ENCODE measurements around the gene DIMT1.
A peak's percentile ranks its signal among the peaks of the same experiment; 100 is the strongest.

The DIMT1 gene

DNA sequence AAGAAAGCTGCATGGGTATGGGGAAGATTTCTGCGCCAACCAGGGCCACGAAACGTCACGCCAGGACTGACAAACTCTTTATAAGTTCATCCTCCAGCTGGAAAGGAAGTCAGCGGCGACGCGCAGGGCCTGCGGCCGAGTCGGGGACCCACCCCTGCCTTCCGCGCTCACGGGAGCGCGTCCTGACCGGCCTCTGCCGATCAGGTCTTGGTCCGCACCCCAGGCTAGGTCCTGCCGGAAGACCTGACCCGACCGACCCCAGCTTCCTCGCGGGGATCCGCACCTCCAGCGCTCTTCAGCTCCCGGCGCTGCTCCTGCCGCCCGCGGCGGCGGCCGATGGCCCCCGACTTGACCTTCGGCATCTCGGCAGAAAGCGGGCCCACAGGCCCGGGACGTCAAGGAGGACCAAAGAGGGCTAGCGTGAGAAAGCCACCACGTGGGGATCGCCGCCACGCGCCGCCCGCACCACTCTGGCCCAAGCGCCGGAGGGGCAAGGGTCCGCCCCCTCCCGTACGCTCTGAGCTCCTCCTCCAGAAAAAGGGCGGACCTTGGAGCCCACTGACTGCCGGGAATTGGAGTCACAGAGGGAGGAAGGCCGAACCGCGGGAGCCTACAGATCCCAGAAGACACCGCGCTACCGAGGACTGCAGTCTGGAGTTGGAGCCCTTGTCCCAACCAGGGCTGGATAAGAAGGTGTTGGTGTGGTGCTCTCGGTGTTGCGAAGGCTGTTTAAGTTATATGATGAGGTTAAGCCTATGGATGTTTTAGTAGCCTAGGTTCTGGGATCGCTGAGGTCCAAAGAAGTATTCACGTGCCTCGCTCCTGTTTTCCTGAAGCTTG lies at the start of gene DIMT1:
Gene DIMT1 (minus strand): TSS at position 495 of the 840 bp plus-strand sequence. CDS start 133 bp downstream, at position 362.
- Histone ChIP-seq H3K4me3 (ENCODE audit: insufficient read length, low read depth) (peak within 1 kb of the TSS; percentile 88), H3K27me3 (ENCODE audit: insufficient read depth, insufficient read length) (no peaks in the 10 kb centered on the region), H3K9ac (ENCODE audit: insufficient read length, low read depth) (peak within 1 kb of the TSS; percentile 88), H3K9me3 (ENCODE audit: insufficient read depth, low read length) (no peaks in the 10 kb centered on the region), H3K4me1 (ENCODE audit: insufficient read depth, insufficient read length) (no peaks in the 10 kb centered on the region), H3K36me3 (ENCODE audit: insufficient read depth, insufficient read length, low read length) (peaks cover 22% of the 10 kb centered on the region)
- peak; percentile 91 for DNase-seq (ENCODE audit: low read depth, low spot score)
- TF ChIP-seq ZNF274 (IDR thresholded peaks at IDR 0.05; ENCODE audit: low read depth, low read length) (no peak), YY1 (IDR thresholded peaks at IDR 0.05; ENCODE audit: insufficient read depth, insufficient read length) (no peak), SUZ12 (IDR thresholded peaks at IDR 0.05; ENCODE audit: extremely low read depth, insufficient read depth, insufficient read length) (no peak)

DNA sequence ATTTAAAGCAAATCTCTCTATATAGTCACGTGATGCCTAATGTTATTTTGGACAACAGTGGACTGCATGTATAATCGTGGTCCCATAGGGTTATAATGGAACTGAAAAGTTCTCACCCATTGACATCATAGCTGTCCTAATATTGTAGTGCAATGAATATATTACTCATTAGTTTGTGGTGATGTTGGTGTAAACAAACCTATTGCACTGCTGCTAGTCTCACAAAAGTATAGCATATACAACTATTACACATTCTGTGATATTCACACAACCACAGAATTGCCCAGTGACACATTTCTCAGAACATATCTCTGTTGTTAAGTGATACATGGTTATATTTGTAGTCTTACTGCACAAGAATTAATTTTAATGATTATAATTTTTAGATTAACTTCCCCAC lies 46.6 kb upstream of the DIMT1 start:
- Histone ChIP-seq H3K9me3 (ENCODE audit: insufficient read depth, low read length) (no peaks in the 10 kb centered on the region), H3K4me3 (ENCODE audit: insufficient read length, low read depth) (no peak overlapping the region), H3K4me1 (ENCODE audit: insufficient read depth, insufficient read length) (no peaks in the 10 kb centered on the region), H3K27me3 (ENCODE audit: insufficient read depth, insufficient read length) (no peaks in the 10 kb centered on the region), H3K9ac (ENCODE audit: insufficient read length, low read depth) (no peak overlapping the region), H3K36me3 (ENCODE audit: insufficient read depth, insufficient read length, low read length) (peaks cover 23% of the 10 kb centered on the region)
- no peak for DNase-seq (ENCODE audit: low read depth, low spot score)
- TF ChIP-seq YY1 (IDR thresholded peaks at IDR 0.05; ENCODE audit: insufficient read depth, insufficient read length): no peak
- no peak for TF ChIP-seq ZNF274 (IDR thresholded peaks at IDR 0.05; ENCODE audit: low read depth, low read length)
- no peak for TF ChIP-seq SUZ12 (IDR thresholded peaks at IDR 0.05; ENCODE audit: extremely low read depth, insufficient read depth, insufficient read length)

DNA sequence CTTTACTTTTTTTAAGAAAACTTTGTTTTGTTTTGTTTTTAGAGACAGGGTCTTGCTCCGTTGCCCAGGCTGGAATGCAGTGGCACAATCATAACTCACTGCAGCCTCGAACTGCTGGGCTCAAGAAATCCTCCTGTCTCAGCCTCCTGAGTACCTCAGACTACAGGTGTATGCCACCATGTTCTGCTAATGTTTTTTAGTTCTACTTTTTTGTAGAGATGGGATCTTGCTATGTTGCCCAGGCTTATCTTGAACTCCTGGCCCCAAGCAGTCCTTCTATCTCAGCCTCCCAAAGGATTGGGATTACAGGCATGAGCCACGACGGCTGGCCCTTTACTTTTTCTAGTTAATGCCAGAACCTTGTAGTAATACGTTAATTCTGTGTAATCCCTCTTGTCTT lies 44.8 kb upstream of the DIMT1 start:
- no peak for DNase-seq (ENCODE audit: low read depth, low spot score)
- TF ChIP-seq ZNF274 (IDR thresholded peaks at IDR 0.05; ENCODE audit: low read depth, low read length): no peak
- no peak for TF ChIP-seq YY1 (IDR thresholded peaks at IDR 0.05; ENCODE audit: insufficient read depth, insufficient read length)
- TF ChIP-seq SUZ12 (IDR thresholded peaks at IDR 0.05; ENCODE audit: extremely low read depth, insufficient read depth, insufficient read length): no peak
- H3K36me3 ChIP-seq (ENCODE audit: insufficient read depth, insufficient read length, low read length): peaks cover 31% of the 10 kb centered on the region
- H3K9ac ChIP-seq (ENCODE audit: insufficient read length, low read depth): no peak overlapping the region
- H3K9me3 ChIP-seq (ENCODE audit: insufficient read depth, low read length): no peaks in the 10 kb centered on the region
- H3K4me3 ChIP-seq (ENCODE audit: insufficient read length, low read depth): no peak overlapping the region
- H3K4me1 ChIP-seq (ENCODE audit: insufficient read depth, insufficient read length): no peaks in the 10 kb centered on the region
- no peaks in the 10 kb centered on the region for H3K27me3 ChIP-seq (ENCODE audit: insufficient read depth, insufficient read length)

DNA sequence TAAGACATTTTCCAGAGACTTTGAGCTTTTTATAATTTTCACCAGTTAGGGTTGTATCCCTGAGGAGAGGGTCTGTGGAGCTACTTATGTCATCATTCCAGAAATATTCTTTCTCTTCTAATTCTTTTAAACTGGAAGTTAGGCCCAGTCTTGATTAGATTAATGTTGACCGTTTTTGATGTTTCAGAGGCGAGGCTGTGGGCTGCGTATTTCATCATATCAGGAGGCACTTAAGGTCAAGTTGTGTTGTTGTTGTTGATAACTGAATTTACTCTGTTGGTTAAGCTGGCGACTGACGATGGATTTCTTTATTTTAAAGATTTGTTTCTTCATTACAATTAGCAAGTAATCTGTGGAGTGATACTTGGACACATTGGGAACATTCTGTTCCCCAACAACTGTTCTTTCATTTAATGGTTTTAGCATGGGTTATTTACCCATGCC lies 28.9 kb upstream of the DIMT1 start:
- no peaks in the 10 kb centered on the region for H3K9me3 ChIP-seq (ENCODE audit: insufficient read depth, low read length)
- H3K36me3 ChIP-seq (ENCODE audit: insufficient read depth, insufficient read length, low read length): peaks cover 3% of the 10 kb centered on the region
- H3K4me3 ChIP-seq (ENCODE audit: insufficient read length, low read depth): no peak overlapping the region
- TF ChIP-seq ZNF274 (IDR thresholded peaks at IDR 0.05; ENCODE audit: low read depth, low read length) (no peak), SUZ12 (IDR thresholded peaks at IDR 0.05; ENCODE audit: extremely low read depth, insufficient read depth, insufficient read length) (no peak), YY1 (IDR thresholded peaks at IDR 0.05; ENCODE audit: insufficient read depth, insufficient read length) (no peak)
- H3K4me1 ChIP-seq (ENCODE audit: insufficient read depth, insufficient read length): no peaks in the 10 kb centered on the region
- no peaks in the 10 kb centered on the region for H3K27me3 ChIP-seq (ENCODE audit: insufficient read depth, insufficient read length)
- no peak overlapping the region for H3K9ac ChIP-seq (ENCODE audit: insufficient read length, low read depth)
- no peak for DNase-seq (ENCODE audit: low read depth, low spot score)

DNA sequence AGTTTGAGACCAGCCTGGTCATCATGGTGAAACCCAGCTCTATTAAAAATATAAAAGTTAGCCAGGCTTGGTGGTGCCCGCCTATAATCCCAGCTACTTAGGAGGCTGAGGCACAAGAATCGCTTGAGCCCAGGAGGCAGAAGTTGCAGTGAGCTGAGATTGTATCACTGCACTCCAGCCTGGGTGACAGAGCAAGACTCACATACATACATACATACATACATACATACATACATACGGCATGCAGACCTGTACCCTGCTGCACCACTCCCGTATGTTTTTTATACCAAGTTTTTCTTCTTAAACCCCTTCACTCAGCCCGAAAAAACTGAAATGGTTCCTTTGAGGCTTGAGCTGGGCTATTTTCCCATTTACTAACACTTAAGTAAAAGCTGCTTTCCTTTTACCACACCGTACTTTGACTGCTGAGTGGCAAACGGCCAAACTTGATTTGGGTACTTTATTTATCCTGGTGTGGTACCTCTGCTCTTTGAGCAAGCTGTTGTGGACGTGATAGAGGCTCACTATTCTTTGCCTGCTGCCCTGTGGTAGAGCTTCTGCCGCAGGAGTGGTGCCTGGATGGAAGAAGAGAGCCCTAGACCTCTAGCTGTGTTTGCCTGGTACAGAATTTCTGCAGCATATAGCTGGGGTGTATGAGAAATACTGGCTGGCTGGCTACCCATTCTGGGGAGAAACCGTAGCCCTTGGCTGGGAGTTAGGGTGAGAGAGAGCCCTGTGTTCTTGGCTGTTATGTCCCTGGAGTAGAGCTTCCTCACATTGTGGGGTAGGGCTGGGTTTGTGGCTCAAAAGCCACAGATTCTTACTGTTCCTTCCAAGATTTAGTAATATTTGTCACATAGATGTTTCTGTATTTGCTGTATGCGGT lies 28.3 kb upstream of the DIMT1 start:
- no peak overlapping the region for H3K9ac ChIP-seq (ENCODE audit: insufficient read length, low read depth)
- H3K27me3 ChIP-seq (ENCODE audit: insufficient read depth, insufficient read length): no peaks in the 10 kb centered on the region
- H3K4me1 ChIP-seq (ENCODE audit: insufficient read depth, insufficient read length): no peaks in the 10 kb centered on the region
- no peak overlapping the region for H3K4me3 ChIP-seq (ENCODE audit: insufficient read length, low read depth)
- H3K36me3 ChIP-seq (ENCODE audit: insufficient read depth, insufficient read length, low read length): peaks cover 3% of the 10 kb centered on the region
- TF ChIP-seq YY1 (IDR thresholded peaks at IDR 0.05; ENCODE audit: insufficient read depth, insufficient read length) (no peak), ZNF274 (IDR thresholded peaks at IDR 0.05; ENCODE audit: low read depth, low read length) (no peak), SUZ12 (IDR thresholded peaks at IDR 0.05; ENCODE audit: extremely low read depth, insufficient read depth, insufficient read length) (no peak)
- no peak for DNase-seq (ENCODE audit: low read depth, low spot score)
- H3K9me3 ChIP-seq (ENCODE audit: insufficient read depth, low read length): no peaks in the 10 kb centered on the region

DNA sequence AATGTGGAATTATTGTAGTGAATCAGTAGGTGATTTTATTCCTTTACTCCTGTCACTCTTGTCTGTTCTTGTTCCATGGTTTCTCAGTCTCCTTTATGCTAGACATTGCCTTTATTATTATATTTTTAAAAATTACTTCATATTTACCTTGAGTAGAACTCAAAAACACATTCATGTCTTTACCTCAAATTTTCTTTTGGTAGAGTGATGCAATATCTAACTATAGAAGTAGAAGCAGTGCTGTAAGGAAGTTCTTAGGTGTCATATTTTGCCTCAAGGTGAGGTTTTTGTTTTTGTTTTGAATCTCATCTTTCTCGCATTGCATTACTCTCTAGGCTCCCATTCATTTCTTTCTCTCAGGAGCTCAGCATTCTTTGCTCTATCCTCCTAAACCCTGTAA lies 21.1 kb upstream of the DIMT1 start:
- H3K4me1 ChIP-seq (ENCODE audit: insufficient read depth, insufficient read length): no peaks in the 10 kb centered on the region
- H3K36me3 ChIP-seq (ENCODE audit: insufficient read depth, insufficient read length, low read length): peaks cover 4% of the 10 kb centered on the region
- no peak for DNase-seq (ENCODE audit: low read depth, low spot score)
- no peak overlapping the region for H3K4me3 ChIP-seq (ENCODE audit: insufficient read length, low read depth)
- H3K27me3 ChIP-seq (ENCODE audit: insufficient read depth, insufficient read length): no peaks in the 10 kb centered on the region
- no peaks in the 10 kb centered on the region for H3K9me3 ChIP-seq (ENCODE audit: insufficient read depth, low read length)
- TF ChIP-seq SUZ12 (IDR thresholded peaks at IDR 0.05; ENCODE audit: extremely low read depth, insufficient read depth, insufficient read length) (no peak), YY1 (IDR thresholded peaks at IDR 0.05; ENCODE audit: insufficient read depth, insufficient read length) (no peak), ZNF274 (IDR thresholded peaks at IDR 0.05; ENCODE audit: low read depth, low read length) (no peak)
- H3K9ac ChIP-seq (ENCODE audit: insufficient read length, low read depth): no peak overlapping the region

DNA sequence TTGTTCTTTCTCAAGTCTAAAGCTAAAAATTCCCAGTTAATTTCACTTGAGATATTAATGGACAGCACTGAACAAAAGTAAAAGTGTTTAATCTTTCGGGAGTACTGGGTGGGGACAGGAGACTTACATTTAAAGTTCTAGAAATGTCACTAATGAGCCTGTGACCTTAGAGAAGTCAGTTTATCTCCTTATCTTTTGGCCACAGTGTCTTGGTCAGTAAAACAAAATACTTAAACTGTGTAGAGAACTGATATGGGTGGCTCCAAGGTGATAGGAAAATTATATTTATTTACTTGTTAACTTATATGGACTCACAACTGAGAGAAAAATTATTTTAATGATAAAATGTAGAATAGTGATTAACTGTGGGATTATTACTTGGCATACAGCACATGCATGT lies 17.7 kb upstream of the DIMT1 start:
- no peak for DNase-seq (ENCODE audit: low read depth, low spot score)
- H3K4me1 ChIP-seq (ENCODE audit: insufficient read depth, insufficient read length): no peaks in the 10 kb centered on the region
- peaks cover 2% of the 10 kb centered on the region for H3K36me3 ChIP-seq (ENCODE audit: insufficient read depth, insufficient read length, low read length)
- H3K4me3 ChIP-seq (ENCODE audit: insufficient read length, low read depth): no peak overlapping the region
- no peak overlapping the region for H3K9ac ChIP-seq (ENCODE audit: insufficient read length, low read depth)
- H3K27me3 ChIP-seq (ENCODE audit: insufficient read depth, insufficient read length): no peaks in the 10 kb centered on the region
- no peaks in the 10 kb centered on the region for H3K9me3 ChIP-seq (ENCODE audit: insufficient read depth, low read length)
- TF ChIP-seq SUZ12 (IDR thresholded peaks at IDR 0.05; ENCODE audit: extremely low read depth, insufficient read depth, insufficient read length) (no peak), ZNF274 (IDR thresholded peaks at IDR 0.05; ENCODE audit: low read depth, low read length) (no peak), YY1 (IDR thresholded peaks at IDR 0.05; ENCODE audit: insufficient read depth, insufficient read length) (no peak)
